GM18868 (cell line): Measurements from ENCODE around the gene RSKR.
A peak's percentile ranks its signal among the peaks of the same experiment; 100 is the strongest.
"Not testable (repeated sequence)": the region's sequence is repeated elsewhere in the genome, so short reads cannot be mapped to it uniquely, and the experiment has no call there.

Experiments used
- ATAC-seq: cut with Tn5 transposase; IDR thresholded peaks from one replicate; pipeline ENCODE4 v1.9.1; 2021; ENCODE audit warnings: mild to moderate bottlenecking, moderate library complexity; ENCODE audit not compliant: unreplicated experiment

RSKR gene

GRCh38 chr17:28579526-28579925, 34.5 kb downstream of the RSKR start:
- ATAC-seq, result no peak

- no peak for ATAC-seq
These were observed 35.5 kb downstream of the RSKR start for GRCh38 chr17:28578246-28579195.

GRCh38 chr17:28577466-28577824, 36.5 kb downstream of the RSKR start:
- ATAC-seq, result no peak

GRCh38 chr17:28576758-28577465, 37.1 kb downstream of the RSKR start, which contains the start of gene ALDOC:
Gene ALDOC, minus strand, starts transcription at chr17:28576895. Its CDS starts 1,363 bp downstream, at chr17:28575532.
- ATAC-seq, result peak; percentile 84

- ATAC-seq, result not testable (repeated sequence)
These were observed 38.0 kb downstream of the RSKR start for GRCh38 chr17:28576016-28576415.

- no peak for ATAC-seq
These were observed 38.7 kb downstream of the RSKR start for GRCh38 chr17:28575126-28575795.

- no peak for ATAC-seq
These were observed 39.5 kb downstream of the RSKR start for GRCh38 chr17:28574526-28574925.

GRCh38 chr17:28573966-28574480, 40.0 kb downstream of the RSKR start:
- ATAC-seq, result no peak

GRCh38 chr17:28573521-28573920, 40.5 kb downstream of the RSKR start:
- no peak for ATAC-seq

- ATAC-seq, result no peak
These were observed 41.0 kb downstream of the RSKR start for GRCh38 chr17:28573040-28573380.

- no peak for ATAC-seq
These were observed 41.5 kb downstream of the RSKR start for GRCh38 chr17:28572259-28573039.

GRCh38 chr17:28571361-28572122, 42.4 kb downstream of the RSKR start, which contains the start of gene PIGS:
Gene PIGS, minus strand, starts transcription at chr17:28571524. Its CDS starts 28 bp downstream, at chr17:28571496.
- peak; percentile 83 for ATAC-seq

GRCh38 chr17:28570716-28571360, 43.1 kb downstream of the RSKR start:
- no peak for ATAC-seq

- no peak for ATAC-seq
These were observed 44.5 kb downstream of the RSKR start for GRCh38 chr17:28569446-28569845.

GRCh38 chr17:28567604-28568003, 46.4 kb downstream of the RSKR start:
- no peak for ATAC-seq

- ATAC-seq, result no peak
These were observed 50.5 kb downstream of the RSKR start for GRCh38 chr17:28563475-28563874.
